NCI-H1417 (cell line): ENCODE results near the gene XIRP1.

Experiments used
- DNase-seq, 3 experiments: peaks; one replicate each; lab custom pipeline; 2025; lab: John Stamatoyannopoulos, UW

The XIRP1 gene

GRCh38 chr3:39144095-39144747, 48.2 kb downstream of the XIRP1 start:
- peak; percentile 42 to 66 (median 42) for DNase-seq

GRCh38 chr3:39143051-39143885, 49.1 kb downstream of the XIRP1 start:
- DNase-seq: no peak

GRCh38 chr3:39142067-39142466, 50.3 kb downstream of the XIRP1 start:
- peak in 2 of 3 experiments; percentile 83 to 92 for DNase-seq

GRCh38 chr3:39141171-39141995, 51.0 kb downstream of the XIRP1 start:
- DNase-seq: peak in 2 of 3 experiments; percentile 40 to 56

- no peak for DNase-seq
These were observed 51.9 kb downstream of the XIRP1 start for GRCh38 chr3:39140341-39140971.

- DNase-seq: no peak
These were observed 53.0 kb downstream of the XIRP1 start for GRCh38 chr3:39139442-39139841.

- no peak for DNase-seq
These were observed 53.5 kb downstream of the XIRP1 start for GRCh38 chr3:39138804-39139415.

- no peak for DNase-seq
These were observed 54.2 kb downstream of the XIRP1 start for GRCh38 chr3:39137991-39138803.

GRCh38 chr3:39137435-39137936, 54.9 kb downstream of the XIRP1 start:
- DNase-seq: no peak

GRCh38 chr3:39136533-39137434, 55.6 kb downstream of the XIRP1 start:
- no peak for DNase-seq

GRCh38 chr3:39135170-39135805, 57.1 kb downstream of the XIRP1 start:
- no peak for DNase-seq

GRCh38 chr3:39134305-39134704, 58.1 kb downstream of the XIRP1 start:
- DNase-seq: no peak

- DNase-seq: no peak
These were observed 58.6 kb downstream of the XIRP1 start for GRCh38 chr3:39133822-39134221.
